ENCODE data around the gene RFX4. TPM values are rescaled to one million over a fixed set of nuclear protein-coding genes. Genes with fewer than 3 reads are reported as not detected.

Gene RFX4
- total RNA-seq, 3 donors from 2014 or later, result not detected

Other genes starting within 250 kb of the RFX4 start
- 10 to 100 TPM; 17.8 to 18.8 (median 18.2) TPM for gene POLR3B, start 225.3 kb upstream of the RFX4 start, total RNA-seq
- 1 to 10 TPM; 7.4 to 8.6 (median 8.1) TPM for gene RIC8B, start 191.7 kb downstream of the RFX4 start, total RNA-seq